GM23338 (cell line): ENCODE results near the gene NLGN1. TPM values are rescaled to one million over a fixed set of nuclear protein-coding genes. Genes with fewer than 3 reads are reported as not detected.

Experiments used
- ATAC-seq: fragments of 200-7000 bp; cut with Tn5 transposase; 3 replicates; pipeline ENCODE4 v1.9.1; 2020
- DNase-seq: peaks from one replicate; pipeline ENCODE4 v3.0.0-alpha.2; 2015; ENCODE audit warnings: low spot score
- H2AFZ ChIP-seq: fragments of 200-600 bp; sonication (generic); 2 replicates; pipeline ENCODE4 v1.8.0; 2016; ENCODE audit warnings: antibody characterized with exemption, mild to moderate bottlenecking, moderate library complexity
- H3F3A ChIP-seq: fragments of 200-600 bp; sonication (generic); replicated peaks from 2 replicates; pipeline ENCODE4 v1.8.0; 2017; ENCODE audit warnings: antibody characterized with exemption, mixed run types, low read depth
- H3K27ac ChIP-seq: fragments of 200-600 bp; sonication (generic); 2 replicates; pipeline ENCODE4 v1.6.1; 2016; ENCODE audit warnings: low read depth
- H3K27me3 ChIP-seq: fragments of 200-600 bp; sonication (generic); 2 replicates; pipeline ENCODE4 v1.8.0; 2016; ENCODE audit warnings: mild to moderate bottlenecking, mixed run types, moderate library complexity; ENCODE audit not compliant: insufficient read depth
- H3K36me3 ChIP-seq: fragments of 200-600 bp; sonication (generic); 2 replicates; pipeline ENCODE4 v1.8.0; 2016; ENCODE audit warnings: mild to moderate bottlenecking; ENCODE audit not compliant: insufficient read depth
- H3K4me1 ChIP-seq: fragments of 200-600 bp; sonication (generic); 2 replicates; pipeline ENCODE4 v1.8.0; 2016; ENCODE audit warnings: mild to moderate bottlenecking, moderate library complexity; ENCODE audit not compliant: insufficient read depth
- H3K4me2 ChIP-seq: fragments of 200-600 bp; sonication (generic); 2 replicates; pipeline ENCODE4 v1.7.1; 2017; ENCODE audit warnings: mixed run types
- H3K4me3 ChIP-seq: fragments of 200-600 bp; sonication (generic); 2 replicates; pipeline ENCODE4 v1.6.1; 2016; ENCODE audit warnings: mixed run types
- H3K79me2 ChIP-seq: fragments of 200-600 bp; sonication (generic); replicated peaks from 2 replicates; pipeline ENCODE4 v1.8.0; 2017; ENCODE audit warnings: mild to moderate bottlenecking; ENCODE audit not compliant: insufficient read depth
- H3K9me2 ChIP-seq: fragments of 200-600 bp; sonication (generic); 2 replicates; pipeline ENCODE4 v1.8.0; 2017; ENCODE audit not compliant: insufficient read depth
- H4K20me1 ChIP-seq: fragments of 200-600 bp; sonication (generic); replicated peaks from 2 replicates; pipeline ENCODE4 v1.8.0; 2017; ENCODE audit warnings: mild to moderate bottlenecking; ENCODE audit not compliant: insufficient read depth
- H3K27ac Mint-ChIP-seq: 2 replicates; pipeline ENCODE4 v1.8.0; 2020; ENCODE audit warnings: inconsistent platforms, mild to moderate bottlenecking, moderate library complexity, mixed read lengths
- H3K27me3 Mint-ChIP-seq: 3 replicates; pipeline ENCODE4 v1.8.0; 2022; ENCODE audit warnings: low read depth, mild to moderate bottlenecking, moderate library complexity, mixed read lengths, inconsistent platforms; ENCODE audit not compliant: insufficient read depth, poor library complexity
- H3K36me3 Mint-ChIP-seq: 3 replicates; pipeline ENCODE4 v1.8.0; 2021; ENCODE audit warnings: low read depth, mild to moderate bottlenecking, inconsistent platforms, moderate library complexity, mixed read lengths
- H3K4me1 Mint-ChIP-seq: 3 replicates; pipeline ENCODE4 v1.8.0; 2020; ENCODE audit warnings: mild to moderate bottlenecking, inconsistent platforms, mixed read lengths
- H3K4me3 Mint-ChIP-seq: 3 replicates; pipeline ENCODE4 v1.8.0; 2021; ENCODE audit warnings: moderate library complexity, mild to moderate bottlenecking, inconsistent platforms, mixed read lengths
- H3K9me3 Mint-ChIP-seq: 3 replicates; pipeline ENCODE4 v1.8.0; 2020; ENCODE audit warnings: moderate library complexity, mild to moderate bottlenecking, inconsistent platforms, mixed read lengths
- CREB1 ChIP-seq: fragments of 250-450 bp; sonication (Bioruptor Pico); IDR thresholded peaks from 2 replicates; pipeline ENCODE4 v1.5.0; 2020; ENCODE audit warnings: low read depth, mild to moderate bottlenecking, moderate library complexity
- EZH2 ChIP-seq: fragments of 200-600 bp; sonication (generic); IDR thresholded peaks from one replicate; pipeline ENCODE4 v1.8.0; 2017; ENCODE audit warnings: antibody characterized with exemption, mild to moderate bottlenecking, low read depth; ENCODE audit not compliant: unreplicated experiment
- JUNB ChIP-seq: IDR thresholded peaks from one replicate; pipeline ENCODE4 v1.6.1; 2016; ENCODE audit warnings: antibody characterized with exemption; ENCODE audit not compliant: unreplicated experiment
- NANOG ChIP-seq: IDR thresholded peaks from 2 replicates; pipeline ENCODE4 v1.6.1; 2016; ENCODE audit warnings: antibody characterized with exemption, borderline replicate concordance
- POLR2AphosphoS5 ChIP-seq: IDR thresholded peaks from 2 replicates; pipeline ENCODE4 v1.6.1; 2016; ENCODE audit warnings: antibody characterized with exemption, low read depth
- STAT1 ChIP-seq: IDR thresholded peaks from one replicate; pipeline ENCODE4 v1.6.1; 2016; ENCODE audit warnings: antibody characterized with exemption; ENCODE audit not compliant: unreplicated experiment
- ZNF114 ChIP-seq: fragments of 250-450 bp; sonication (Bioruptor Pico); IDR thresholded peaks from 2 replicates; pipeline ENCODE4 v1.5.0; 2020; ENCODE audit warnings: mild to moderate bottlenecking, moderate library complexity
- ZNF331 ChIP-seq: fragments of 250-450 bp; sonication (Bioruptor Pico); IDR thresholded peaks from 2 replicates; pipeline ENCODE4 v1.5.0; 2020; ENCODE audit warnings: low read depth, mild to moderate bottlenecking, moderate library complexity
- polyA plus RNA-seq: library from polyadenylated mRNA; unstranded; fragments of >200 nt; fragmentation: Nextera tagmentation; extraction: Ambion mirVana; gene quantifications from 2 replicates; pipeline ENCODE4 v1.2.1, GENCODE V29; 2016
- total RNA-seq: library from RNA; depleted of rRNA; stranded (reverse); fragments of >200 nt; shearing (Covaris generic); gene quantifications from 2 replicates; pipeline ENCODE4 v1.2.3, GENCODE V29; 2014
- TF ChIP-seq, protein P1 (sequence below), 2 experiments: fragments of 200-600 bp in 1 of 2; sonication (generic) in 1 of 2; conservative IDR thresholded peaks; 2 replicates each; pipeline versions ENCODE4 v1.5.1 to v1.6.1; 2016 to 2017; ENCODE audit warnings: antibody characterized with exemption in 2 of 2, low read depth in 2 of 2, mild to moderate bottlenecking in 2 of 2, moderate library complexity in 1 of 2
- TF ChIP-seq, protein P2 (sequence below): fragments of 250-450 bp; sonication (Bioruptor Pico); IDR thresholded peaks from 2 replicates; pipeline ENCODE4 v1.5.0; 2020; ENCODE audit warnings: mild to moderate bottlenecking, moderate library complexity

The NLGN1 gene
- total and polyA plus RNA-seq, 2 experiments from 2014 or later, result 6.5 to 18.6 TPM

DNA sequence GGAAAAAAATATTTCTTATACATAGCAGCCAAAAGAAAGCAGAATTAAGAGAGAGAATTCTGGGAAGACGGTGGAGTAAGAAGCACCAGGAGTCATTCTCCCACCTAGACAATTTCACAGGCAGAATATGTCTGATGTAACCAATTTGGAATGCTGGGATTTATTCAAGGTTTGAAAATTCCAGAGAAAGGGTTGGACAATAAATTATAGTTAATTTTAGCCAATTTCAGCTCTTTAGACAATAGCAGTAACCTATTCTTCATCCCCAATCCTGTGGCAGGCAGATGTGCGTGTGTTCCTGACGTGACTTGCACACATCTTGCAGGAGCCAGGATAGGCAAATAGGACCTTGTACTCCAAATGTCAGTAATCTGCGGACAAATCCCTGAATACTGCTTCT is 920.6 kb downstream of the NLGN1 start:
- ATAC-seq, result no peak
- no peak overlapping the region for H2AFZ ChIP-seq

More for the DNA sequence above, 920.6 kb downstream of the NLGN1 start:
- Histone ChIP-seq H3K9me2 (no peaks in the 10 kb centered on the region), H3K4me3 (no peak overlapping the region), H4K20me1 (no peaks in the 10 kb centered on the region), H3K79me2 (no peaks in the 10 kb centered on the region), H3K36me3 (no peaks in the 10 kb centered on the region), H3K27ac (no peak overlapping the region), H3K27me3 (no peaks in the 10 kb centered on the region), H3K4me2 (no peak overlapping the region), H3F3A (no peaks in the 10 kb centered on the region), H3K4me1 (no peaks in the 10 kb centered on the region; the same call in 1 of the 2 replicates)
- Mint-ChIP-seq H3K27ac (no peak overlapping the region), H3K36me3 (peaks cover 12% of the 10 kb centered on the region; the same call in 2 of the 3 replicates), H3K27me3 (peaks cover 2% of the 10 kb centered on the region), H3K4me3 (no peak overlapping the region), H3K4me1 (peaks cover 14% of the 10 kb centered on the region), H3K9me3 (peaks cover 14% of the 10 kb centered on the region)
- no peak for DNase-seq
- no peak for TF ChIP-seq JUNB
- TF ChIP-seq, protein P1, sequence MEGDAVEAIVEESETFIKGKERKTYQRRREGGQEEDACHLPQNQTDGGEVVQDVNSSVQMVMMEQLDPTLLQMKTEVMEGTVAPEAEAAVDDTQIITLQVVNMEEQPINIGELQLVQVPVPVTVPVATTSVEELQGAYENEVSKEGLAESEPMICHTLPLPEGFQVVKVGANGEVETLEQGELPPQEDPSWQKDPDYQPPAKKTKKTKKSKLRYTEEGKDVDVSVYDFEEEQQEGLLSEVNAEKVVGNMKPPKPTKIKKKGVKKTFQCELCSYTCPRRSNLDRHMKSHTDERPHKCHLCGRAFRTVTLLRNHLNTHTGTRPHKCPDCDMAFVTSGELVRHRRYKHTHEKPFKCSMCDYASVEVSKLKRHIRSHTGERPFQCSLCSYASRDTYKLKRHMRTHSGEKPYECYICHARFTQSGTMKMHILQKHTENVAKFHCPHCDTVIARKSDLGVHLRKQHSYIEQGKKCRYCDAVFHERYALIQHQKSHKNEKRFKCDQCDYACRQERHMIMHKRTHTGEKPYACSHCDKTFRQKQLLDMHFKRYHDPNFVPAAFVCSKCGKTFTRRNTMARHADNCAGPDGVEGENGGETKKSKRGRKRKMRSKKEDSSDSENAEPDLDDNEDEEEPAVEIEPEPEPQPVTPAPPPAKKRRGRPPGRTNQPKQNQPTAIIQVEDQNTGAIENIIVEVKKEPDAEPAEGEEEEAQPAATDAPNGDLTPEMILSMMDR (conservative IDR thresholded peaks at IDR 0.05; ENCODE audit: low read depth in 2 of 2), result no peak
- TF ChIP-seq CREB1 (CRISPR knock-in tag), result no peak
- no peak for TF ChIP-seq NANOG
- no peak for TF ChIP-seq STAT1
- TF ChIP-seq POLR2AphosphoS5, result no peak
- no peak for TF ChIP-seq EZH2
- TF ChIP-seq ZNF114 (CRISPR knock-in tag), result no peak
- no peak for TF ChIP-seq ZNF331 (CRISPR knock-in tag)
- TF ChIP-seq, protein P2, sequence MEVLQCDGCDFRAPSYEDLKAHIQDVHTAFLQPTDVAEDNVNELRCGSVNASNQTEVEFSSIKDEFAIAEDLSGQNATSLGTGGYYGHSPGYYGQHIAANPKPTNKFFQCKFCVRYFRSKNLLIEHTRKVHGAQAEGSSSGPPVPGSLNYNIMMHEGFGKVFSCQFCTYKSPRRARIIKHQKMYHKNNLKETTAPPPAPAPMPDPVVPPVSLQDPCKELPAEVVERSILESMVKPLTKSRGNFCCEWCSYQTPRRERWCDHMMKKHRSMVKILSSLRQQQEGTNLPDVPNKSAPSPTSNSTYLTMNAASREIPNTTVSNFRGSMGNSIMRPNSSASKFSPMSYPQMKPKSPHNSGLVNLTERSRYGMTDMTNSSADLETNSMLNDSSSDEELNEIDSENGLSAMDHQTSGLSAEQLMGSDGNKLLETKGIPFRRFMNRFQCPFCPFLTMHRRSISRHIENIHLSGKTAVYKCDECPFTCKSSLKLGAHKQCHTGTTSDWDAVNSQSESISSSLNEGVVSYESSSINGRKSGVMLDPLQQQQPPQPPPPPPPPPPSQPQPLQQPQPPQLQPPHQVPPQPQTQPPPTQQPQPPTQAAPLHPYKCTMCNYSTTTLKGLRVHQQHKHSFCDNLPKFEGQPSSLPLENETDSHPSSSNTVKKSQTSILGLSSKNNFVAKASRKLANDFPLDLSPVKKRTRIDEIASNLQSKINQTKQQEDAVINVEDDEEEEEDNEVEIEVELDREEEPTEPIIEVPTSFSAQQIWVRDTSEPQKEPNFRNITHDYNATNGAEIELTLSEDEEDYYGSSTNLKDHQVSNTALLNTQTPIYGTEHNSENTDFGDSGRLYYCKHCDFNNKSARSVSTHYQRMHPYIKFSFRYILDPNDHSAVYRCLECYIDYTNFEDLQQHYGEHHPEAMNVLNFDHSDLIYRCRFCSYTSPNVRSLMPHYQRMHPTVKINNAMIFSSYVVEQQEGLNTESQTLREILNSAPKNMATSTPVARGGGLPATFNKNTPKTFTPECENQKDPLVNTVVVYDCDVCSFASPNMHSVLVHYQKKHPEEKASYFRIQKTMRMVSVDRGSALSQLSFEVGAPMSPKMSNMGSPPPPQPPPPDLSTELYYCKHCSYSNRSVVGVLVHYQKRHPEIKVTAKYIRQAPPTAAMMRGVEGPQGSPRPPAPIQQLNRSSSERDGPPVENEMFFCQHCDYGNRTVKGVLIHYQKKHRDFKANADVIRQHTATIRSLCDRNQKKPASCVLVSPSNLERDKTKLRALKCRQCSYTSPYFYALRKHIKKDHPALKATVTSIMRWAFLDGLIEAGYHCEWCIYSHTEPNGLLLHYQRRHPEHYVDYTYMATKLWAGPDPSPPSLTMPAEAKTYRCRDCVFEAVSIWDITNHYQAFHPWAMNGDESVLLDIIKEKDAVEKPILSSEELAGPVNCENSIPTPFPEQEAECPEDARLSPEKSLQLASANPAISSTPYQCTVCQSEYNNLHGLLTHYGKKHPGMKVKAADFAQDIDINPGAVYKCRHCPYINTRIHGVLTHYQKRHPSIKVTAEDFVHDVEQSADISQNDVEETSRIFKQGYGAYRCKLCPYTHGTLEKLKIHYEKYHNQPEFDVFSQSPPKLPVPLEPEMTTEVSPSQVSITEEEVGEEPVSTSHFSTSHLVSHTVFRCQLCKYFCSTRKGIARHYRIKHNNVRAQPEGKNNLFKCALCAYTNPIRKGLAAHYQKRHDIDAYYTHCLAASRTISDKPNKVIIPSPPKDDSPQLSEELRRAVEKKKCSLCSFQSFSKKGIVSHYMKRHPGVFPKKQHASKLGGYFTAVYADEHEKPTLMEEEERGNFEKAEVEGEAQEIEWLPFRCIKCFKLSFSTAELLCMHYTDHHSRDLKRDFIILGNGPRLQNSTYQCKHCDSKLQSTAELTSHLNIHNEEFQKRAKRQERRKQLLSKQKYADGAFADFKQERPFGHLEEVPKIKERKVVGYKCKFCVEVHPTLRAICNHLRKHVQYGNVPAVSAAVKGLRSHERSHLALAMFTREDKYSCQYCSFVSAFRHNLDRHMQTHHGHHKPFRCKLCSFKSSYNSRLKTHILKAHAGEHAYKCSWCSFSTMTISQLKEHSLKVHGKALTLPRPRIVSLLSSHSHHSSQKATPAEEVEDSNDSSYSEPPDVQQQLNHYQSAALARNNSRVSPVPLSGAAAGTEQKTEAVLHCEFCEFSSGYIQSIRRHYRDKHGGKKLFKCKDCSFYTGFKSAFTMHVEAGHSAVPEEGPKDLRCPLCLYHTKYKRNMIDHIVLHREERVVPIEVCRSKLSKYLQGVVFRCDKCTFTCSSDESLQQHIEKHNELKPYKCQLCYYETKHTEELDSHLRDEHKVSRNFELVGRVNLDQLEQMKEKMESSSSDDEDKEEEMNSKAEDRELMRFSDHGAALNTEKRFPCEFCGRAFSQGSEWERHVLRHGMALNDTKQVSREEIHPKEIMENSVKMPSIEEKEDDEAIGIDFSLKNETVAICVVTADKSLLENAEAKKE (CRISPR knock-in tag), result no peak
